Activated CD4-positive, alpha-beta memory T cell treated with anti-CD3 and anti-CD28 coated beads, Interleukin-2, amount 10 ng/mL, durations not matched to agents 7 days and 5 days (primary cell): ENCODE results near the gene MOB1A. TPM values are rescaled to one million over a fixed set of nuclear protein-coding genes. Genes with fewer than 3 reads are reported as not detected.
A peak's percentile ranks its signal among the peaks of the same experiment; 100 is the strongest.
"Not testable (repeated sequence)": the region's sequence is repeated elsewhere in the genome, so short reads cannot be mapped to it uniquely, and the experiment has no call there.

Experiments used
- CTCF ChIA-PET: fragments of 350-600 bp; sonication (Branson Sonifier 250); formaldehyde crosslinking; loops from one replicate; lab custom pipeline; 2021; ENCODE audit warnings: antibody characterized with exemption, inconsistent platforms; lab: Charles Lee
- POLR2A ChIA-PET: fragments of 350-600 bp; sonication (Branson Sonifier 250); formaldehyde crosslinking; loops from one replicate; lab custom pipeline; 2021; ENCODE audit warnings: antibody characterized with exemption; lab: Charles Lee
- DNase-seq: peaks from one replicate; pipeline ENCODE4 v3.0.0-alpha.2; 2020
- H3K27ac Mint-ChIP-seq: one replicate; pipeline ENCODE4 v1.8.0; 2021; ENCODE audit warnings: mild to moderate bottlenecking, mixed read lengths
- H3K27me3 Mint-ChIP-seq: one replicate; pipeline ENCODE4 v1.8.0; 2021; ENCODE audit warnings: mixed read lengths
- H3K36me3 Mint-ChIP-seq: one replicate; pipeline ENCODE4 v1.8.0; 2021; ENCODE audit warnings: low read depth, mixed read lengths
- H3K4me1 Mint-ChIP-seq: one replicate; pipeline ENCODE4 v1.8.0; 2021; ENCODE audit warnings: mixed read lengths
- H3K4me3 Mint-ChIP-seq: one replicate; pipeline ENCODE4 v1.8.0; 2021; ENCODE audit warnings: mild to moderate bottlenecking, mixed read lengths
- H3K9me3 Mint-ChIP-seq: one replicate; pipeline ENCODE4 v1.8.0; 2021; ENCODE audit warnings: mixed read lengths
- total RNA-seq, 2 experiments: library from RNA; stranded (reverse); gene quantifications; one replicate each; pipeline ENCODE4 v1.2.3, GENCODE V29; 2021

MOB1A gene
- total RNA-seq, result 100 to 1,000 TPM; 188 to 193 TPM

DNA sequence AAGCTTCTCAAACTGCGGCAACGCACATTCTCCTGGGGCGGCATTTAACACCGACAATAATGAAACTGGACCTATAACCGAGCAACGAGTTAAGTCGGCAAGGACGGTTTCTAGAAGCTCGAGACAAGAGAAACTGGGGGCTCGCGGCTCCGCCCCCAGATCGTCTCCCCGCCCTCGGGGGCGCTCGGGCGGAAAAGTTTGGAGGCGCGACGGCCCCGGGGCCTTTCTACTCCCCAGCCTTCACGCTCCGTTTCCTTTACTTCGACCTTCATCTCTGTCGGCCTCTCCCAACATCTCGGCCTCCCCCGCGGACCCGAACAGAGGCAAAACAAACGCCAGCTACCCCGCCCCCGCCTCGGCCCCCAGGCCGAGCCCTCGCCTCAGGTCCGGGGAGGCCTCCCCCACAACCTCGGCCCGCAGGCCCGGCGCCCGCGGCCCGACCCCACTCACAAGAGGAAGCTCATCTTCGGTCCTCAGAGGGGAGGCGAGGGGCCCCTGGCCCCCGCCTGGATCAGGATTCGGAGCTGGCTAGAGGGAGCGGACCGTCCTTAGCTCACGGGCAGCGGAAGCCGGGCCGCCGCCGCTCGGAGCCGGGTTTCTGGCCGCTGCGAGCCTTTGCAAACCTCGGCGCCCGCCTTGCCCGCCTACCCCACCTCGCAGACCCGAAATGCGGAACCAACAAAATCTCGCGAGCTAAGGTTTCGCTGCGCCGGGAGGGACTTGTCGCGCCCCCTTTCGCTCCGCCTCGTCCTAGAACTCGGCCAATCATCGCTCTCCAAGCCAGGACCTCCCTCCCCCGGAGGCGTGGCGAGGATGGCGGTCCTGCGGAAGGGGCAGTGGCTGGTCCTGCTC is at the start of gene MOB1A:
Gene MOB1A, minus strand, starts transcription at position 669 of the 852 bp plus-strand sequence. Its CDS starts 205 bp downstream, at position 464.
- Mint-ChIP-seq H3K27ac (peak within 1 kb of the TSS; percentile 89), H3K4me1 (peaks cover 45% of the 10 kb centered on the region), H3K9me3 (no peaks in the 10 kb centered on the region), H3K27me3 (no peaks in the 10 kb centered on the region), H3K4me3 (peak within 1 kb of the TSS; percentile 87), H3K36me3 (peaks cover 24% of the 10 kb centered on the region)
- CTCF ChIA-PET, result interaction anchor here (0.5 to 7.2 kb wide), 28 partner anchors 9 to 662 kb away, joined by 3 to 100 read pairs (median 5); partner anchors contain the start of genes BOLA3, DUSP11, MTHFD2 and STAMBP
- peak; percentile 99 for DNase-seq
- POLR2A ChIA-PET, result interaction anchor here (0.6 to 10.8 kb wide), 40 partner anchors 8 to 782 kb away, joined by 3 to 262 read pairs (median 5); partner anchors contain the start of genes BOLA3, CCDC142, DGUOK and MRPL53

DNA sequence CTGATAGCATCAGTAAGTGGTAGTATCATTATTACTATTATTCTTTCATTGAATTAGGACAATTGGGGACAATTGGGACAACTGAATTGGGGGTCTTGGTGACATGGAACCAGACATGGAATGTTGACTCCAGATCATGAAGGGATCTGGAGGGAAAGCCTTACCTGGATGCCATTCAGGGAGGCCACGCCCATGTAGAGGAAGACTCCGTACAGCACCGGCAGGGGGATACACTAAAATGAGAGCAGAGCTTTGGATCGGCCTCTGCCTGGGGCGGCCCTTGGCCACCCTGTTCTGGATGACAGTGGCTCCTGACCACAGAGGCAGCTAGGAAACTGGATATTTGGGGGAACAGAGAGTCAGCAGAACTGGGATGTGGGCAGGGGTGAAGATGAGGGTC is 49.0 kb upstream of the MOB1A start:
- Mint-ChIP-seq H3K27me3 (no peaks in the 10 kb centered on the region), H3K27ac (no peak overlapping the region), H3K4me1 (peaks cover 8% of the 10 kb centered on the region), H3K36me3 (no peaks in the 10 kb centered on the region), H3K4me3 (no peak overlapping the region), H3K9me3 (no peaks in the 10 kb centered on the region)
- ChIA-PET CTCF (no interaction called here), POLR2A (interaction anchor here (1.0 kb wide), 1 partner anchor 29 kb away, joined by 3 read pairs; no protein-coding TSS in a partner anchor)
- DNase-seq, result no peak

DNA sequence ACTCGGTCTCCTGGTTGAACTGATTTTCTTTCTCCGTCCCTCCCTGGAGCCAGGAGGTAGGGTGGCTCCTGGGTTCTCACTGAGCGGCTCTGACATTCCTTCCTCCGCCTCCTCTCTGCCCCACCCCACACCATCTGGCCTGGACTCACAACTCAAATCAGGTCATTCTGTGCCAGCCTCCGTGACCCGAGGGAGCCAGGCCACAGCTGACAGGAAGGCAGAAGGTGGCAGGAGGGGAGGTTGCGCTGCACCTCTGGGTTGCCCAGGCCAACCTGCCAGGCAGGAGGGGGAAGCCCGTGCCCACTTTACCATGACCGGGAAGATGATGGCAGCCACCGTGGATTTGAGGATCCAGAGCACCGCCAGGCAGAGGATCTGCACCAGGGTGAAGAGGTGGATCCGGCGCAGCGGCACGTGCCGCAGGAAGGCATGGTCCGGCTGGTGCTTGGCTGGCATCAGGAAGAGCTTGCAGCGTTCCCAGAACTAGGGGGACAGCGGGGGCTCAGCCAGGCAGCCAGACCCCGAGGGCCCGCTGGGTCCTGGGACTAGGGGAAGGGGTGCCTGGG is 48.1 kb upstream of the MOB1A start:
- no peaks in the 10 kb centered on the region for H3K27me3 Mint-ChIP-seq
- no peaks in the 10 kb centered on the region for H3K9me3 Mint-ChIP-seq
- H3K27ac Mint-ChIP-seq, result no peak overlapping the region
- no peak overlapping the region for H3K4me3 Mint-ChIP-seq
- peaks cover 8% of the 10 kb centered on the region for H3K4me1 Mint-ChIP-seq
- ChIA-PET POLR2A (interaction anchor here (0.9 to 1.0 kb wide), 2 partner anchors 28 kb away, joined by 3 read pairs; partner anchors contain the start of gene MTHFD2), CTCF (interaction anchor here (0.7 to 1.2 kb wide), 2 partner anchors 79 to 108 kb away, joined by 3 read pairs; partner anchors contain the start of gene BOLA3)
- DNase-seq, result no peak
- no peaks in the 10 kb centered on the region for H3K36me3 Mint-ChIP-seq

DNA sequence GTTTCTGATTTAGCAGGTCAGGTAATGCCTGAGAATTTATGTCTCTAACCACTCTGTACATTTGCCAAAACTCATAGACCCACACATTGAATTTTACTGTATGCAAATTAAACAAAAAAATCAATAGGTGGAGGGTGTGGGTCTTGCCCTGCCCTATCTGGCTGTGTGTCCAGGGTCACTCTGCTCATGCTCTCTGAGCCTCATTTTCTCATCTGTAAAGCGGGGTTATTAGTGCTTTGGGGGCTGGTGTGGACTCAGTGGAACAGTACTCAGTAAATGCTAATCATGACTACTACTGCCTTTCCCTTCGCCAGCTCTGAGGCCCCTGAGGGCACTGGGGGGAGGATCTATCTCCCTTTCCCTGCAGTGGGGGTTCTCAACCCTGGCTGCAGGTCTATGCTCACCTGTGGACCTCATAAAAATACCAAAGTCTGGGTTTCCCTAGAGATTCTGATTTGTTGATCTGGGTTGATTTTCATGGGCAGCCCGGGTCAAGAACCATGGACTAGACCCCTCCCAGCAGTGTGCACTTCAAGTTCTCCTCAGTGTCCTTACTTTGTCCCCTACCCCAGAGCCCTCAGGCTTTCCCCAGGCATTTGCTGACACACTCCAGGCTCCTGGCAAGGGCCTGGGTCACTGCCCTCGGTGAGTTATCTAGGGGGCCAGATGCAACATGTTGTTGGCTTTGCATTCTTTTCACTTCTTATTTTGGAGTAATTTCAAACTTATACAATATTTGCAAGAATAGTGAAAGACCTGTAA is 47.2 kb upstream of the MOB1A start:
- peaks cover 8% of the 10 kb centered on the region for H3K4me1 Mint-ChIP-seq
- DNase-seq, result no peak
- H3K27ac Mint-ChIP-seq, result no peak overlapping the region
- H3K27me3 Mint-ChIP-seq, result no peaks in the 10 kb centered on the region
- H3K36me3 Mint-ChIP-seq, result peaks cover 5% of the 10 kb centered on the region
- no peaks in the 10 kb centered on the region for H3K9me3 Mint-ChIP-seq
- CTCF ChIA-PET, result interaction anchor here (1.2 kb wide), 1 partner anchor 109 kb away, joined by 3 read pairs; no protein-coding TSS in a partner anchor
- POLR2A ChIA-PET, result interaction anchor here (0.9 kb wide), 1 partner anchor 27 kb away, joined by 3 read pairs; the partner anchor contains the start of gene MTHFD2
- no peak overlapping the region for H3K4me3 Mint-ChIP-seq

DNA sequence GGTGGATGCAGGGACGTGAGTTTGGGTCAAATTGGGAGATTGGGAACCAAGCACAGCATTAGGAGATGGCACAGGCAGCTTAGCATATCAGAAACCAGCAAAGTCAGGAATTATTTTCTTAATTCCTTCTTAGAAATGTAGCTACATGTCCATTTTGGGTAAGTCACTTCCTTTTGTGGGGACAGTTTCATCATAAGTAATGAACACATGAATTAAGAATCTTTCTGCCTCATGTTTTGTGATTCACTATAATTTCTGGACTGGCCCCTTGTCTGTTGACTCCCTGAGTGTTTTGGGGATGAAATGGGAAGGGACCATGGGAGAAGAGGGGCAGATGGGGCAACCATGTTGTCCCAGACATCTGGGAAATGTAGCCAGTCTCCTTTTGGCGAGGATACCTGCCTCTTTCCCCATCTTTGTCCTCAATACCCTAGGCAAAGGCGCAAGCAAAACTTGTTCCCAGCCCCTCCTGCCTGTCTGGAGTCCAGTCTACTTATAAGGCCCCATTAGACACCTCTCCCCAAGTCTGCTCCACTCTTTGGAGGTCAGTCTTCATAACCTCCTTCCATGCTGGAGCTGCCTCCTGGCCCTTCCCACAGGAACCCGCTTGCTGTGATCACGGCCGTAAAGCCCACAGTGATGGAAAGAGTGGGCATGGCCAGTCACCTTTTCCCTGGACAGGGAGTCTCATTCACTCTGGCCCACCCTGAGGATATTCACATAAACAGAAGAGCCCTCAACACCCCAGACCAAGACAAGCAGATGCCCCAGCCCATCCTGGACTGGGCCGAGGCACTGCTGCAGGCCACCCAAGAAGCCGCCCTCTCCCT is 45.5 kb upstream of the MOB1A start:
- DNase-seq, result no peak
- ChIA-PET POLR2A (no interaction called here), CTCF (no interaction called here)
- H3K36me3 Mint-ChIP-seq, result peaks cover 17% of the 10 kb centered on the region
- no peaks in the 10 kb centered on the region for H3K27me3 Mint-ChIP-seq
- H3K27ac Mint-ChIP-seq, result peak overlapping the region; percentile 41
- H3K4me3 Mint-ChIP-seq, result no peak overlapping the region
- H3K9me3 Mint-ChIP-seq, result no peaks in the 10 kb centered on the region
- peaks cover 8% of the 10 kb centered on the region for H3K4me1 Mint-ChIP-seq

DNA sequence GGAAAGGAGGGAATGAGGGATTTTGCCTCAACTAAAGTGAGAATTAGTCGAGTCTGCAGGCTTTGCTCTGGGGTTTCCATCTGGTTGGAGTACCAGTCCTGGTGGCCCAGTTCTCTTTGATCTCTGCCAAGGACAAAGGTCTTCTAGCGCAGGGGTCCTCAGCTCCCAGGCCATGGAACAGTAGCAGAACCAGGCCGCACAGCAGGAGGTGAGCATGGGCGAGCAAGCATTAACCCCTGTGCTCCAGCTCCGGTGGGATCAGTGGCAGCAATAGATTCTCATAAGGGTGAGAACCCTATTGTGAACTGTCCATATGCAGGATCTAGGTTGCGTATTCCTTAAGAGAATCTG is 43.6 kb upstream of the MOB1A start:
- POLR2A ChIA-PET, result no interaction called here
- Mint-ChIP-seq H3K9me3 (no peaks in the 10 kb centered on the region), H3K4me1 (peaks cover 8% of the 10 kb centered on the region), H3K27ac (no peak overlapping the region), H3K36me3 (peaks cover 30% of the 10 kb centered on the region), H3K27me3 (no peaks in the 10 kb centered on the region), H3K4me3 (no peak overlapping the region)
- CTCF ChIA-PET, result no interaction called here
- no peak for DNase-seq

DNA sequence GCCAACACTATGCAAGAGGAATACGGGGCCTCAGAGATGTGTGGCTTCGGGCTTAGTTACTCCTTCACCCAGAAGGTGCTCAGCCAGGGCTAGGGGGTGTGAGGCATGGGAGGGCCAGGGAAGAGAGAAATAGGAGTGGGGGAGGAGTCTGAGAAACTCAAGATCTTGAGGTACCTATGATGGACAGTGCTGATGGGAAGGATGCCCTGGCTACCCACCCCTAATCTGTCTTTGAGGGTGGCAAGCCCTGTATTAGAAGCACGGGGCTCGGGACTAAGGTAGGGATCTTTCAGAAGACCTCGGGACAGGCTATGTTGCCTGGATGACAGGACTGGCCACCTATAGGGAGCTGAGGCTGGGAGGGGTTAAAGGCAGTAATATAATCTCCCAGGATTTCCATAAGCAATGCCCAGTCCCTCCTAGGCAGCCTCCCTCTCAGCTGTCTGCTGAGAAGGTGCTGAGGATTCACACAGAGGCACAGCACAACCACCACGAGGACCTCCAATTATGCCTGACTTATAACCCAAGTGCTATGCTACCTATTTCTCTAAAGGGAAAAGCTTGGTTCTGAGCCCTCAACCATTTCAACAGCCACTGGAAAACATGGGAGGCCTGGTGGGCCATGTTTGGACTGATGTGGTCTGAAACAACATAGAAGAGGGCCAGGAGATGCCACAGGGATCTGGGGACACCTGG is 43.1 kb upstream of the MOB1A start:
- H3K4me3 Mint-ChIP-seq, result no peak overlapping the region
- CTCF ChIA-PET, result no interaction called here
- no peaks in the 10 kb centered on the region for H3K9me3 Mint-ChIP-seq
- no peak for DNase-seq
- H3K36me3 Mint-ChIP-seq, result peaks cover 35% of the 10 kb centered on the region
- no peaks in the 10 kb centered on the region for H3K27me3 Mint-ChIP-seq
- no peak overlapping the region for H3K27ac Mint-ChIP-seq
- POLR2A ChIA-PET, result interaction anchor here (1.9 kb wide), 1 partner anchor 14 kb away, joined by 6 read pairs; no protein-coding TSS in a partner anchor
- H3K4me1 Mint-ChIP-seq, result peaks cover 8% of the 10 kb centered on the region

DNA sequence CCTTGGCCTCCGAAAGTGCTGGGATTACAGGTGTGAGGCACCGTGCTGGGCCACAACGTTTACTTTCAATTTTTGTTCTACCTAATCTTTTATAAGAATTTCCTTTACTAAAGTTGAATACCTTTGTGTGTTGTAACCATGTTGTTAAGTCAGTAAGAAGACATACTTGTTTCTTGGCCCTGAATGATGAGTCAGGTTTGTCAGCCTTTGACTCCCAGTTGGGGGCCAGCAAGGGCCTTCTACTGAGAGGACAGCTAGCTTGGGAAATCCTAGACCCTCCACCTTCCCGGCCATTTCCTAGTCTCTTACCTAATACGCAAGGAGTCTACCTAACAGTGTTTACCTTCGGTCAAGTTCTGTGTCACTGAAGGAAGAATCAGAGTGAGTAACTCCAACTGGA is 42.4 kb upstream of the MOB1A start:
- H3K4me3 Mint-ChIP-seq, result no peak overlapping the region
- H3K9me3 Mint-ChIP-seq, result no peaks in the 10 kb centered on the region
- no peak overlapping the region for H3K27ac Mint-ChIP-seq
- CTCF ChIA-PET, result no interaction called here
- no peak for DNase-seq
- no peaks in the 10 kb centered on the region for H3K27me3 Mint-ChIP-seq
- H3K4me1 Mint-ChIP-seq, result peaks cover 8% of the 10 kb centered on the region
- POLR2A ChIA-PET, result interaction anchor here (1.9 kb wide), 1 partner anchor 13 kb away, joined by 6 read pairs; no protein-coding TSS in a partner anchor
- H3K36me3 Mint-ChIP-seq, result peaks cover 40% of the 10 kb centered on the region

DNA sequence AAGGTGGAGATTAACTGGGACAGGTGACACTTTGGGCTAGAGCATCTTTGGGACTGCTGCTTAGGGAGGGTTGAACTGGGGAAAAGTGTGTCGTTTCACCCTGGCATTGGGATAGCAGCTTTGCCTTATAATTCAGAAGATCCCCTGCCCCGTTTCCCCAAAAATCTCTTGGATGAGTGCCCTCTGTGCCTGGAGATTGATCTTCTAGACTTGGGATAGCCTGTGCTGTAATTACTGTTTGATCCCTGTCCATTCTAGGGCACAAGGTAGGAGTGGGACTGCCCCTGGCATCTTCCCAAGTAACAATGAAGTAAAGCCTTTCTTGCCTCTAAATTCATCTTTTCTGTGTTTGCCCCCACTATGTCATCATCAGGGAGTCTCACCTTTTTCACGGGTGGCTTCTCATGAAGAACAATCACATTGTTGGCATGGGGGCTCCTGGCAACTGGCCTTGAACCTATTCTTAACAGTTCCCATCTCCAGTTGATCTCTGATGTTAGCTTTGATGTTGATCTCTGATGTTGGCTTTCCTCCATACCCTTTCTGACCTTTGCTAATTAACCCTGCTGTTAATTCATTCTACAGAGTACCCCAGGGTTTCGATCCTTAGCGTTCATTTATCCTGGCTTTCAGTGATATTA is 41.3 kb upstream of the MOB1A start:
- Mint-ChIP-seq H3K27ac (no peak overlapping the region), H3K4me3 (no peak overlapping the region), H3K27me3 (no peaks in the 10 kb centered on the region), H3K36me3 (peaks cover 43% of the 10 kb centered on the region), H3K9me3 (no peaks in the 10 kb centered on the region), H3K4me1 (peaks cover 8% of the 10 kb centered on the region)
- CTCF ChIA-PET, result no interaction called here
- no peak for DNase-seq
- POLR2A ChIA-PET, result interaction anchor here (1.9 kb wide), 1 partner anchor 12 kb away, joined by 6 read pairs; no protein-coding TSS in a partner anchor

DNA sequence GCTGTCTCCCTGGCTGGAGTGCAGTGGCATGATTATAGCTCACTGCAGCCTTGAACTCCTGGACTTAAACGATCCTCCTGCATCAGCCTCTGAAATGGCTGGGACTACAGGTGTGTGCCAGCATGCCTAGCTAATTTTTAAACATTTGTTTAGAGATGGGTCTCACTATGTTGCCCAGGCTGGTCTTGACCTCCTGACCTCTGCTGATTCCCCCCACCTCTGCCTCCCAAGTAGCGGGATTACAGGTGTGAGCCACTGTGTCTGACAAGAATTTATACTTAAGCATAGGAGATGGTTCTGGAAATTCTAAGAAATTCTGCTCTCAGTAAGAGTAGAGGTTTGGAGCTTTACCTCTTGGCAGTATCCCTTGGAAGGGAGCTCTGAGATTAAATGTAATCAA is 38.0 kb upstream of the MOB1A start:
- Mint-ChIP-seq H3K9me3 (no peaks in the 10 kb centered on the region), H3K4me1 (peaks cover 2% of the 10 kb centered on the region), H3K27ac (no peak overlapping the region), H3K27me3 (no peaks in the 10 kb centered on the region), H3K4me3 (no peak overlapping the region), H3K36me3 (peaks cover 66% of the 10 kb centered on the region)
- ChIA-PET CTCF (interaction anchor here (0.6 to 1.5 kb wide), 5 partner anchors 10 to 118 kb away, joined by 3 to 6 read pairs (median 5); partner anchors contain the start of gene BOLA3), POLR2A (interaction anchor here (1.1 to 4.6 kb wide), 4 partner anchors 10 to 38 kb away, joined by 3 to 29 read pairs (median 6); partner anchors contain the start of gene MOB1A)
- DNase-seq, result no peak

DNA sequence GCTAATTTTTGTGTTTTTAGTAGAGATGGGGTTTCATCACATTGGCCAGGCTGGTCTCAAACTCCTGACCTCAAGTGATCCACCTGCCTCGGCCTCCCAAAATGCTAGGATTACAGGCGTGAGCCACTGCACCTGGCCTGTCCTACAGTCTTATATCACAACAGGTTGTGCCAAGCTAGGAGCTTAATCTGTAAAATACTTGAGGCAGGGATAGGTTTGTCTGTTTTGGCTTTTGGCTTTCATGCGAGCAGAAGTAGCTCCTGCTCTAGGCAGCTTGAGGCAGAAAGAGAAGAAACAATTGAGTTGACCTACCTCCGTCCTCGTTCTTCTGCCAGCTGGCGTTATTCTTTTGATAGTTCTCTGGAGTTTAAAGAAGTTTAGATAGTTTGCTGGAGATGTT is 37.1 kb upstream of the MOB1A start:
- H3K27me3 Mint-ChIP-seq, DNase-seq, H3K4me1 Mint-ChIP-seq, H3K27ac Mint-ChIP-seq, H3K4me3 Mint-ChIP-seq, H3K9me3 Mint-ChIP-seq: not testable (repeated sequence)
- ChIA-PET CTCF (interaction anchor here (1.0 to 1.5 kb wide), 4 partner anchors 9 to 119 kb away, joined by 5 to 6 read pairs (median 6); partner anchors contain the start of gene BOLA3), POLR2A (interaction anchor here (1.1 to 4.6 kb wide), 5 partner anchors 9 to 37 kb away, joined by 3 to 29 read pairs (median 5); partner anchors contain the start of gene MOB1A)
- peaks cover 67% of the 10 kb centered on the region for H3K36me3 Mint-ChIP-seq
